Measurements from ENCODE around the gene ERVFRD-1. TPM values are rescaled to one million over a fixed set of nuclear protein-coding genes. Genes with fewer than 3 reads are reported as not detected.

Gene ERVFRD-1
- total and polyA plus RNA-seq, 12 donors: 0.01 to 0.23 (median 0.09) TPM; not detected in 8

GRCh38 chr6:11056871-11057270, 54.7 kb downstream of the ERVFRD-1 start:
- WGBS, 2 donors: 74 to 83% methylated on average over 1 of the region's 1 CpG
- no peak for DNase-seq
- ATAC-seq: no peak
- Histone ChIP-seq H3K4me3 (no peak overlapping the region), H3K36me3 (no peaks in the 10 kb centered on the region), H3K27ac (no peak overlapping the region), H3K4me1 (no peaks in the 10 kb centered on the region), H3K9me3 (no peaks in the 10 kb centered on the region), H3K27me3 (no peaks in the 10 kb centered on the region)
- intact Hi-C loops (cut with DNase I): no loop called here
- no peak for TF ChIP-seq CTCF (IDR thresholded peaks at IDR 0.05)

- H3K27ac ChIP-seq: no peak overlapping the region
- DNase-seq (no peak), ATAC-seq (no peak)
- H3K36me3 ChIP-seq: no peaks in the 10 kb centered on the region
- no peaks in the 10 kb centered on the region for H3K4me1 ChIP-seq
- no peak overlapping the region for H3K4me3 ChIP-seq
- TF ChIP-seq CTCF (IDR thresholded peaks at IDR 0.05): no peak
- 63 to 64% methylated on average over 4 of the region's 4 CpGs for WGBS, 2 donors
- intact Hi-C loops (cut with DNase I): no loop called here
- H3K27me3 ChIP-seq: peaks cover 0 to 15% (median 0%) of the 10 kb centered on the region in 7 donors
- H3K9me3 ChIP-seq: no peaks in the 10 kb centered on the region
These were observed 56.3 kb downstream of the ERVFRD-1 start for GRCh38 chr6:11055127-11055627.

- WGBS, 2 donors: 85 to 92% methylated on average over 1 of the region's 1 CpG
- peaks cover 0 to 19% (median 3%) of the 10 kb centered on the region in 7 donors for H3K27me3 ChIP-seq
- intact Hi-C loops (cut with DNase I): no loop called here
These were observed 56.8 kb downstream of the ERVFRD-1 start for GRCh38 chr6:11054722-11055121.

GRCh38 chr6:11053307-11053706, 58.2 kb downstream of the ERVFRD-1 start:
- intact Hi-C loops (cut with DNase I): no loop called here
- no peaks in the 10 kb centered on the region for H3K9me3 ChIP-seq
- no peak overlapping the region for H3K27ac ChIP-seq
- TF ChIP-seq CTCF (IDR thresholded peaks at IDR 0.05): no peak
- DNase-seq (no peak), ATAC-seq (no peak)
- H3K36me3 ChIP-seq: no peaks in the 10 kb centered on the region
- H3K4me1 ChIP-seq: no peaks in the 10 kb centered on the region
- 84 to 89% methylated on average over 5 of the region's 5 CpGs for WGBS, 2 donors
- H3K27me3 ChIP-seq: peaks cover 0 to 32% (median 16%) of the 10 kb centered on the region in 7 donors
- H3K4me3 ChIP-seq: no peak overlapping the region

More at GRCh38 chr6:11054722-11055121, 56.8 kb downstream of the ERVFRD-1 start:
- Histone ChIP-seq H3K27ac (no peak overlapping the region), H3K4me1 (no peaks in the 10 kb centered on the region), H3K36me3 (no peaks in the 10 kb centered on the region), H3K9me3 (no peaks in the 10 kb centered on the region), H3K4me3 (no peak overlapping the region)
- ATAC-seq (no peak), DNase-seq (no peak)
- TF ChIP-seq CTCF (IDR thresholded peaks at IDR 0.05): no peak

Other genes starting within 250 kb of the ERVFRD-1 start
- gene GCM2, start 229.7 kb downstream of the ERVFRD-1 start, total RNA-seq: not detected
- gene GCM2, start 229.7 kb downstream of the ERVFRD-1 start, polyA plus RNA-seq: not detected
- gene SYCP2L, start 224.7 kb downstream of the ERVFRD-1 start, total RNA-seq: 1 to 10 TPM in 1 of 10 donors, under 1 TPM in 9; 0.11 to 2.4 (median 0.37) TPM
- gene SYCP2L, start 224.7 kb downstream of the ERVFRD-1 start, polyA plus RNA-seq: 1 to 10 TPM in 1 of 2 donors, under 1 TPM in 1; 0.13 to 1.9 TPM
- gene ELOVL2, start 67.4 kb downstream of the ERVFRD-1 start, total RNA-seq: 1 to 10 TPM in 6 of 10 donors, under 1 TPM in 4; 0.73 to 3.5 (median 1.0) TPM
- gene ELOVL2, start 67.4 kb downstream of the ERVFRD-1 start, polyA plus RNA-seq: 1 to 10 TPM; 2.6 to 3.3 TPM
- 10 to 100 TPM; 10.5 to 14.6 (median 11.8) TPM for gene SMIM13, start 17.9 kb downstream of the ERVFRD-1 start, total RNA-seq
- gene SMIM13, start 17.9 kb downstream of the ERVFRD-1 start, polyA plus RNA-seq: 1 to 10 TPM; 3.0 to 8.3 TPM
- gene NEDD9, start 120.9 kb upstream of the ERVFRD-1 start, total RNA-seq: 10 to 100 TPM; 10.8 to 34.2 (median 24.6) TPM
- gene NEDD9, start 120.9 kb upstream of the ERVFRD-1 start, polyA plus RNA-seq: 10 to 100 TPM; 18.7 to 19.3 TPM